HG03039 (cell line): ENCODE measurements around the gene CDYL2.

Source experiments
- ATAC-seq: cut with Tn5 transposase; IDR thresholded peaks from one replicate; pipeline ENCODE4 v1.9.1; 2021; ENCODE audit warnings: mild to moderate bottlenecking, moderate library complexity; ENCODE audit not compliant: unreplicated experiment

The CDYL2 gene

GRCh38 chr16:80569440-80570105 lies 234.8 kb downstream of the CDYL2 start:
- ATAC-seq = peak; percentile 78

- no peak for ATAC-seq
Measured at GRCh38 chr16:80564394-80564793, 240.0 kb downstream of the CDYL2 start.

- no peak for ATAC-seq
Measured at GRCh38 chr16:80563066-80563465, 241.3 kb downstream of the CDYL2 start.

GRCh38 chr16:80559369-80559768 lies 245.0 kb downstream of the CDYL2 start:
- no peak for ATAC-seq

- no peak for ATAC-seq
Measured at GRCh38 chr16:80557037-80557436, 247.4 kb downstream of the CDYL2 start.

- no peak for ATAC-seq
Measured at GRCh38 chr16:80556481-80556880, 247.9 kb downstream of the CDYL2 start.

- no peak for ATAC-seq
Measured at GRCh38 chr16:80554033-80554432, 250.4 kb downstream of the CDYL2 start.

GRCh38 chr16:80552277-80552676 lies 252.1 kb downstream of the CDYL2 start:
- no peak for ATAC-seq
